WTC11 (cell line): ENCODE data around the gene FHIT.

Experiments used
- CBFB ChIP-seq: sonication (generic); formaldehyde crosslinking; IDR thresholded peaks from 2 replicates; pipeline ENCODE4 v1.8.1; 2022; ENCODE audit warnings: mild to moderate bottlenecking, low read depth, missing genetic modification reagents
- CTCF ChIP-seq: fragments of 200-600 bp; IDR thresholded peaks from 2 replicates; pipeline ENCODE4 v1.8.0; 2022; ENCODE audit warnings: antibody characterized with exemption
- ETV6 ChIP-seq: sonication (generic); formaldehyde crosslinking; IDR thresholded peaks from 2 replicates; pipeline ENCODE4 v1.8.1; 2022; ENCODE audit warnings: mild to moderate bottlenecking, missing genetic modification reagents
- FOXK1 ChIP-seq: sonication (generic); formaldehyde crosslinking; IDR thresholded peaks from 2 replicates; pipeline ENCODE4 v1.8.0; 2022; ENCODE audit warnings: mild to moderate bottlenecking, moderate library complexity, missing genetic modification reagents
- FOXP4 ChIP-seq: sonication (generic); formaldehyde crosslinking; IDR thresholded peaks from 2 replicates; pipeline ENCODE4 v1.8.0; 2022; ENCODE audit warnings: mild to moderate bottlenecking, missing genetic modification reagents
- KAT7 ChIP-seq: sonication (generic); formaldehyde crosslinking; IDR thresholded peaks from 2 replicates; pipeline ENCODE4 v1.8.1; 2023; ENCODE audit warnings: missing genetic modification reagents, mild to moderate bottlenecking, borderline replicate concordance
- NFE2L1 ChIP-seq: sonication (generic); formaldehyde crosslinking; IDR thresholded peaks from 2 replicates; pipeline ENCODE4 v1.8.1; 2023; ENCODE audit warnings: missing genetic modification reagents
- PRDM15 ChIP-seq: sonication (generic); formaldehyde crosslinking; IDR thresholded peaks from 2 replicates; pipeline ENCODE4 v1.8.0; 2022; ENCODE audit warnings: missing genetic modification reagents
- RELA ChIP-seq: sonication (generic); formaldehyde crosslinking; IDR thresholded peaks from 2 replicates; pipeline ENCODE4 v1.8.1; 2022; ENCODE audit warnings: missing genetic modification reagents, mild to moderate bottlenecking, borderline replicate concordance
- SMAD4 ChIP-seq: sonication (generic); formaldehyde crosslinking; IDR thresholded peaks from 2 replicates; pipeline ENCODE4 v1.8.0; 2022; ENCODE audit warnings: mild to moderate bottlenecking, missing genetic modification reagents
- TCF7 ChIP-seq: sonication (generic); formaldehyde crosslinking; IDR thresholded peaks from 2 replicates; pipeline ENCODE4 v1.8.0; 2022; ENCODE audit warnings: mild to moderate bottlenecking, low read depth, missing genetic modification reagents, moderate library complexity
- TEAD4 ChIP-seq: sonication (generic); formaldehyde crosslinking; IDR thresholded peaks from 2 replicates; pipeline ENCODE4 v1.8.0; 2022; ENCODE audit warnings: mild to moderate bottlenecking, missing genetic modification reagents
- USF2 ChIP-seq: sonication (generic); formaldehyde crosslinking; IDR thresholded peaks from 2 replicates; pipeline ENCODE4 v1.8.1; 2023; ENCODE audit warnings: mild to moderate bottlenecking, missing genetic modification reagents, moderate library complexity
- ZNF512 ChIP-seq: sonication (generic); formaldehyde crosslinking; IDR thresholded peaks from 2 replicates; pipeline ENCODE4 v1.8.1; 2022; ENCODE audit warnings: missing genetic modification reagents, borderline replicate concordance

- TF ChIP-seq ETV6 (no peak), CTCF (no peak), TEAD4 (no peak), TCF7 (CRISPR knock-in tag) (no peak), NFE2L1 (CRISPR knock-in tag) (no peak), RELA (no peak), FOXK1 (CRISPR knock-in tag) (no peak), USF2 (no peak), PRDM15 (CRISPR knock-in tag) (no peak), SMAD4 (CRISPR knock-in tag) (no peak), ZNF512 (CRISPR knock-in tag) (no peak), FOXP4 (CRISPR knock-in tag) (no peak), KAT7 (no peak), CBFB (CRISPR knock-in tag) (no peak)
Observed at GRCh38 chr3:59777066-59777465, 1474.2 kb downstream of the FHIT start.
